GM18519 (cell line): Measurements from ENCODE around the gene KRT16.
"Not testable (repeated sequence)": the region's sequence is repeated elsewhere in the genome, so short reads cannot be mapped to it uniquely, and the experiment has no call there.

ENCODE experiments used
- ATAC-seq: cut with Tn5 transposase; IDR thresholded peaks from one replicate; pipeline ENCODE4 v1.9.1; 2021; ENCODE audit warnings: mild to moderate bottlenecking, moderate library complexity; ENCODE audit not compliant: unreplicated experiment, low FRiP score

The KRT16 gene

GRCh38 chr17:41617698-41618097, 5.1 kb upstream of the KRT16 start:
- no peak for ATAC-seq

- ATAC-seq = no peak
Measured at GRCh38 chr17:41617136-41617535, 4.6 kb upstream of the KRT16 start.

- ATAC-seq = not testable (repeated sequence)
Measured at GRCh38 chr17:41616486-41616885, 3.9 kb upstream of the KRT16 start.

- no peak for ATAC-seq
Measured at GRCh38 chr17:41615454-41615853, 2.9 kb upstream of the KRT16 start.

GRCh38 chr17:41614767-41615166, 2.2 kb upstream of the KRT16 start:
- not testable (repeated sequence) for ATAC-seq

- no peak for ATAC-seq
Measured at GRCh38 chr17:41614098-41614497, 1.5 kb upstream of the KRT16 start.

GRCh38 chr17:41613277-41614082, 913 bp upstream of the KRT16 start:
- no peak for ATAC-seq

GRCh38 chr17:41610965-41611640, 1.5 kb downstream of the KRT16 start:
- no peak for ATAC-seq

- ATAC-seq = not testable (repeated sequence)
Measured at GRCh38 chr17:41610061-41610517, 2.5 kb downstream of the KRT16 start.

GRCh38 chr17:41606930-41607329, 5.6 kb downstream of the KRT16 start:
- not testable (repeated sequence) for ATAC-seq

- ATAC-seq = no peak
Measured at GRCh38 chr17:41602524-41602923, 10.0 kb downstream of the KRT16 start.

GRCh38 chr17:41600318-41600717, 12.2 kb downstream of the KRT16 start:
- no peak for ATAC-seq

- ATAC-seq = no peak
Measured at GRCh38 chr17:41599680-41600079, 12.9 kb downstream of the KRT16 start.

- ATAC-seq = no peak
Measured at GRCh38 chr17:41595585-41595984, 17.0 kb downstream of the KRT16 start.

- ATAC-seq = no peak
Measured at GRCh38 chr17:41594363-41594915, 18.1 kb downstream of the KRT16 start.

- ATAC-seq = no peak
Measured at GRCh38 chr17:41593306-41593981, 19.1 kb downstream of the KRT16 start.

GRCh38 chr17:41592601-41593305, 19.8 kb downstream of the KRT16 start:
- ATAC-seq = no peak

- no peak for ATAC-seq
Measured at GRCh38 chr17:41589301-41589700, 23.3 kb downstream of the KRT16 start.

GRCh38 chr17:41588126-41588810, 24.3 kb downstream of the KRT16 start:
- ATAC-seq = no peak
